Adrenal gland (tissue), 5 donors: ENCODE results near the gene CTSS.

Experiments used
- POLR2A ChIP-seq, 2 donors: fragments of 450-650 bp; IDR thresholded peaks; one replicate each; pipeline ENCODE4 v1.6.1; 2017; ENCODE audit warnings: antibody characterized with exemption in 2 of 2, mild to moderate bottlenecking in 2 of 2, moderate library complexity in 1 of 2
- TF ChIP-seq, protein P1 (sequence below), 6 experiments: fragments of 450-650 bp in 4 of 6; fragments of 200-600 bp in 2 of 6; sonication (generic) in 1 of 6; IDR thresholded peaks; 1 replicate in 5 of 6; 2 replicates in 1 of 6; pipeline versions ENCODE4 v1.5.1 to v1.8.0; 2016 to 2021; ENCODE audit warnings: antibody characterized with exemption in 6 of 6, mild to moderate bottlenecking in 2 of 6, moderate library complexity in 1 of 6
- donor health status: DM: no; HTN: no; CAD: no.

DNA sequence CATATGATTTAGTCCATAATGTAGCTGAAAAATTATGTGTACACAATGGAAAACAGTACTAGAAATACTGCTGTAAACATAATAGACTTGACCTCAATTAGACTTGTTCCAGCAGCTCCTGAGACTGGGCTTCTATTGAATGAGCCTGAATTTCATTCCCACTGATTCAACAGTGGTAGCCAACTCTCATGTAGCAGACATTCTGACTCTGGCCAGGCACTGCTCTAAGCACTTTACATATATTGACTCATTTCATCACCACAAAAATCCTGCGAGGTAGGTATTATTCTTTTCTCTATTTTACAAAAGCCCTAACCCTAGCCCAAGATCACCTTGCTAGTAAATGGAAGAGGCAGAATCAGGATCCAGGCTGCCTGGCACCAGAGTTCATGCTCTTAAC, 12.8 kb upstream of the CTSS start:
- TF ChIP-seq, protein P1, sequence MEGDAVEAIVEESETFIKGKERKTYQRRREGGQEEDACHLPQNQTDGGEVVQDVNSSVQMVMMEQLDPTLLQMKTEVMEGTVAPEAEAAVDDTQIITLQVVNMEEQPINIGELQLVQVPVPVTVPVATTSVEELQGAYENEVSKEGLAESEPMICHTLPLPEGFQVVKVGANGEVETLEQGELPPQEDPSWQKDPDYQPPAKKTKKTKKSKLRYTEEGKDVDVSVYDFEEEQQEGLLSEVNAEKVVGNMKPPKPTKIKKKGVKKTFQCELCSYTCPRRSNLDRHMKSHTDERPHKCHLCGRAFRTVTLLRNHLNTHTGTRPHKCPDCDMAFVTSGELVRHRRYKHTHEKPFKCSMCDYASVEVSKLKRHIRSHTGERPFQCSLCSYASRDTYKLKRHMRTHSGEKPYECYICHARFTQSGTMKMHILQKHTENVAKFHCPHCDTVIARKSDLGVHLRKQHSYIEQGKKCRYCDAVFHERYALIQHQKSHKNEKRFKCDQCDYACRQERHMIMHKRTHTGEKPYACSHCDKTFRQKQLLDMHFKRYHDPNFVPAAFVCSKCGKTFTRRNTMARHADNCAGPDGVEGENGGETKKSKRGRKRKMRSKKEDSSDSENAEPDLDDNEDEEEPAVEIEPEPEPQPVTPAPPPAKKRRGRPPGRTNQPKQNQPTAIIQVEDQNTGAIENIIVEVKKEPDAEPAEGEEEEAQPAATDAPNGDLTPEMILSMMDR (IDR thresholded peaks at IDR 0.05) = no peak
- TF ChIP-seq POLR2A (IDR thresholded peaks at IDR 0.05) = no peak
